ENCODE measurements around the gene ENOX2. TPM values are rescaled to one million over a fixed set of nuclear protein-coding genes. Genes with fewer than 3 reads are reported as not detected.

Gene ENOX2
- total RNA-seq, 1 donor from 2014 or later, result 25.2 TPM

DNA sequence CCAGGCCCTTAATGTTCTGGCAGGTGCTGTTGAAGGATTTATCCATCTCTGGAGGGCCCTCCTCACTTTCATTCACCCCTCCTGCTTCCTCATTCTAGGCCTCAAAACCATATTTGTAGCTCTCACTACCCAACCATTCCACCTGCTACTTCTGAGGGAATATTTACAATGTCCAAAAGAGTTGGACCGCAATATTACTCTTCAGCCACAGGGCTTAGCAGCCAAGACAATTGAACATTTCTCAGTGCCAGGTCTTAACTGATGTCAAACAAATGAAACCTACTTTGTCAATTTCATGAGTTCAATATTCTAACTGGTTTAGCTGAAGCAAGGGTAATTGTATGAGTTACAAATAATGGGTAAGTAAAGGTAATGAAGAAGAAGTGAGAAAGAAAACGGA is 113.2 kb downstream of the ENOX2 start:
- Mint-ChIP-seq H3K36me3 (no peaks in the 10 kb centered on the region), H3K9me3 (no peaks in the 10 kb centered on the region), H3K27me3 (peaks cover 34% of the 10 kb centered on the region), H3K27ac (no peak overlapping the region), H3K4me1 (ENCODE audit: unreplicated experiment) (peaks cover 6% of the 10 kb centered on the region), H3K4me3 (no peak overlapping the region)
- no peak for DNase-seq (ENCODE audit: extremely low spot score, unreplicated experiment)
- TF ChIP-seq CTCF (conservative IDR thresholded peaks at IDR 0.05), result no peak

DNA sequence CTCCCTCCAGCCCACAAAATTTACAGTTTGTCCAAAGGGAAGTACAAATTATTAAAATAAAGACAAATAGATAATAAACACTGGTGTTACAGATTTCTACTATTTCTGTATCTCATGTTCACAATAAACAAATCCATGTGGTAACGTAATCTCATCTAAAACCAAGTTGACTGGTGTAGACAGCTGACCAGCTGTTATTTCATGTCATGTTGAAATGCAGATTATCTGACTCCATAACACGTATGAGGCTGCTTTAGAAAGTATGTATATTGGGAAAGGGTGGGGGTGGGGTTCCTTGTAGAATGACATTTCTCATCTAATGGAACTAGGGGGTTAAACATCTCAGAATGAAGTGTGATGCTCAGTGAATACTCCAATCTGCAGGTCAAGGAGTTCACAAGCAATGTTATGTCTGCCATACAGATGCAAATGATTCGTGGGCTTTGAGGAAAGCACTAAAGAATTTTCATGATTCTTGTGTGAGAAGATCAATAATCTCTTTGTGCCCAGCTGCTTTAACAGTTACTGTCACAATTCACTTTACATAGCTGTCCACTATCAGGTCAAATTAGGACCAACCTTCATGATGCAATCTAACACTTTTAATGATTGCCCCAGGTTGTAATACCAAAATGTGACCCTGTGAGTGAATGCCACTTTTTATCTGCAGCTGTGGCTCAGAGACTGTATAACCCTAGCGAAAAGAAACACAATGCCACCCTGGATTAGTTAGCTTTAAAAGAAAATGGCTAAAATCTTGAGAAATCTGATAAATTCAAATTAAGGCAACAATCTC is 114.0 kb downstream of the ENOX2 start:
- TF ChIP-seq CTCF (conservative IDR thresholded peaks at IDR 0.05), result no peak
- H3K4me1 Mint-ChIP-seq (ENCODE audit: unreplicated experiment), result peaks cover 5% of the 10 kb centered on the region
- no peak overlapping the region for H3K27ac Mint-ChIP-seq
- H3K36me3 Mint-ChIP-seq, result no peaks in the 10 kb centered on the region
- no peak for DNase-seq (ENCODE audit: extremely low spot score, unreplicated experiment)
- peaks cover 30% of the 10 kb centered on the region for H3K27me3 Mint-ChIP-seq
- no peaks in the 10 kb centered on the region for H3K9me3 Mint-ChIP-seq
- no peak overlapping the region for H3K4me3 Mint-ChIP-seq

- TF ChIP-seq CTCF (conservative IDR thresholded peaks at IDR 0.05), result no peak
- peaks cover 34% of the 10 kb centered on the region for H3K27me3 Mint-ChIP-seq
- peaks cover 3% of the 10 kb centered on the region for H3K36me3 Mint-ChIP-seq
- no peak for DNase-seq (ENCODE audit: extremely low spot score, unreplicated experiment)
- no peak overlapping the region for H3K27ac Mint-ChIP-seq
- H3K4me3 Mint-ChIP-seq, result no peak overlapping the region
- no peaks in the 10 kb centered on the region for H3K4me1 Mint-ChIP-seq (ENCODE audit: unreplicated experiment)
- H3K9me3 Mint-ChIP-seq, result no peaks in the 10 kb centered on the region
Observed at GRCh38 chrX:130786030-130786429, 117.0 kb downstream of the ENOX2 start.

- Mint-ChIP-seq H3K27ac (no peak overlapping the region), H3K4me3 (no peak overlapping the region), H3K4me1 (ENCODE audit: unreplicated experiment) (no peaks in the 10 kb centered on the region), H3K27me3 (peaks cover 21% of the 10 kb centered on the region), H3K36me3 (peaks cover 22% of the 10 kb centered on the region), H3K9me3 (no peaks in the 10 kb centered on the region)
- no peak for TF ChIP-seq CTCF (conservative IDR thresholded peaks at IDR 0.05)
- DNase-seq (ENCODE audit: extremely low spot score, unreplicated experiment), result no peak
Observed at GRCh38 chrX:130778773-130779172, 124.2 kb downstream of the ENOX2 start.

DNA sequence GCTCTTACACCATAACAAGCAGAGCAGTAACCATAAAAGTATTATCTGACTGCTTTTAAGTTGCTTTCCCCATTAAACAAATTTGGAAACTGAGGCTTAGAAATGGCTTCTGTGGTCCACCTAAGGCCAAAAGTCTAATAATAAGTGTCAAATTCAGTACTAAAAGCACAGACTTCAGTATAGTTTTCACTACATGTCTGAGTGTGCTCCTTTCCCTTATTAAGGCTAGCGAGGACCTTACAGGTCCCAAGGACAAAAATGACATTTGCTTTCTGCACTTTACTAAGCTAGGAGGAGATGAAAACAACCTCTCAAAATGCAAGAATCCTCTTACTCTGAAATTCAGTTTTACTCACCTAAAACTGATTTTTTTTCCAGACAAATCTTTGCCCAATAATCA is 127.2 kb downstream of the ENOX2 start:
- Mint-ChIP-seq H3K27ac (no peak overlapping the region), H3K4me1 (ENCODE audit: unreplicated experiment) (peaks cover 9% of the 10 kb centered on the region), H3K4me3 (no peak overlapping the region), H3K27me3 (peaks cover 13% of the 10 kb centered on the region), H3K36me3 (peaks cover 19% of the 10 kb centered on the region), H3K9me3 (no peaks in the 10 kb centered on the region)
- no peak for DNase-seq (ENCODE audit: extremely low spot score, unreplicated experiment)
- no peak for TF ChIP-seq CTCF (conservative IDR thresholded peaks at IDR 0.05)

All from type B pancreatic cell (in vitro differentiated cells).